Measurements from ENCODE around the gene ABHD16A.
A peak's percentile ranks its signal among the peaks of the same experiment; 100 is the strongest.

Gene ABHD16A

GRCh38 chr6:31665501-31666336, 37.4 kb downstream of the ABHD16A start, which contains the start of gene CSNK2B:
Gene CSNK2B, plus strand, starts transcription at chr6:31666080. Its CDS starts 752 bp downstream, at chr6:31666832.
- H3K9me3 ChIP-seq (ENCODE audit: low read depth, low read length), result no peaks in the 10 kb centered on the region
- H3K36me3 ChIP-seq (ENCODE audit: insufficient read depth, low read length), result peaks cover 61% of the 10 kb centered on the region
- peak within 1 kb of the TSS; percentile 98 for H3K9ac ChIP-seq (ENCODE audit: insufficient read length)
- TF ChIP-seq EZH2 (IDR thresholded peaks at IDR 0.05) (no peak), FOXP2 (optimal IDR thresholded peaks at IDR 0.05; ENCODE audit: control extremely low read depth, extremely low read length, insufficient read depth) (peak; percentile 88), POLR2AphosphoS5 (IDR thresholded peaks at IDR 0.05; ENCODE audit: borderline replicate concordance, low read depth, low read length) (peak; percentile 83)
- H3K27ac ChIP-seq, result peak within 1 kb of the TSS; percentile 98
- H3K4me3 ChIP-seq, result peak within 1 kb of the TSS; percentile 95
- peak; percentile 96 for DNase-seq (ENCODE audit: low read depth, low spot score)

GRCh38 chr6:31664790-31665500, 38.2 kb downstream of the ABHD16A start, which contains the start of gene GPANK1:
Gene GPANK1, minus strand, starts transcription at chr6:31664997. Its CDS starts 519 bp downstream, at chr6:31664478.
- no peaks in the 10 kb centered on the region for H3K9me3 ChIP-seq (ENCODE audit: low read depth, low read length)
- DNase-seq (ENCODE audit: low read depth, low spot score), result peak; percentile 92
- H3K9ac ChIP-seq (ENCODE audit: insufficient read length), result peak within 1 kb of the TSS; percentile 98
- H3K36me3 ChIP-seq (ENCODE audit: insufficient read depth, low read length), result peaks cover 53% of the 10 kb centered on the region
- TF ChIP-seq EZH2 (IDR thresholded peaks at IDR 0.05) (no peak), FOXP2 (optimal IDR thresholded peaks at IDR 0.05; ENCODE audit: control extremely low read depth, extremely low read length, insufficient read depth) (peak; percentile 100), POLR2AphosphoS5 (IDR thresholded peaks at IDR 0.05; ENCODE audit: borderline replicate concordance, low read depth, low read length) (peak; percentile 81)
- H3K4me3 ChIP-seq, result peak within 1 kb of the TSS; percentile 95
- H3K27ac ChIP-seq, result peak within 1 kb of the TSS; percentile 98

GRCh38 chr6:31663961-31664789, 38.9 kb downstream of the ABHD16A start:
- H3K36me3 ChIP-seq (ENCODE audit: insufficient read depth, low read length), result peaks cover 45% of the 10 kb centered on the region
- peak overlapping the region; percentile 95 for H3K4me3 ChIP-seq
- no peak for DNase-seq (ENCODE audit: low read depth, low spot score)
- H3K9me3 ChIP-seq (ENCODE audit: low read depth, low read length), result no peaks in the 10 kb centered on the region
- no peak for TF ChIP-seq EZH2 (IDR thresholded peaks at IDR 0.05)
- TF ChIP-seq FOXP2 (optimal IDR thresholded peaks at IDR 0.05; ENCODE audit: control extremely low read depth, extremely low read length, insufficient read depth), result no peak
- no peak for TF ChIP-seq POLR2AphosphoS5 (IDR thresholded peaks at IDR 0.05; ENCODE audit: borderline replicate concordance, low read depth, low read length)
- H3K9ac ChIP-seq (ENCODE audit: insufficient read length), result peak overlapping the region; percentile 98
- peak overlapping the region; percentile 98 for H3K27ac ChIP-seq

- DNase-seq (ENCODE audit: low read depth, low spot score), result no peak
Observed at GRCh38 chr6:31663126-31663960, 39.8 kb downstream of the ABHD16A start.

DNA sequence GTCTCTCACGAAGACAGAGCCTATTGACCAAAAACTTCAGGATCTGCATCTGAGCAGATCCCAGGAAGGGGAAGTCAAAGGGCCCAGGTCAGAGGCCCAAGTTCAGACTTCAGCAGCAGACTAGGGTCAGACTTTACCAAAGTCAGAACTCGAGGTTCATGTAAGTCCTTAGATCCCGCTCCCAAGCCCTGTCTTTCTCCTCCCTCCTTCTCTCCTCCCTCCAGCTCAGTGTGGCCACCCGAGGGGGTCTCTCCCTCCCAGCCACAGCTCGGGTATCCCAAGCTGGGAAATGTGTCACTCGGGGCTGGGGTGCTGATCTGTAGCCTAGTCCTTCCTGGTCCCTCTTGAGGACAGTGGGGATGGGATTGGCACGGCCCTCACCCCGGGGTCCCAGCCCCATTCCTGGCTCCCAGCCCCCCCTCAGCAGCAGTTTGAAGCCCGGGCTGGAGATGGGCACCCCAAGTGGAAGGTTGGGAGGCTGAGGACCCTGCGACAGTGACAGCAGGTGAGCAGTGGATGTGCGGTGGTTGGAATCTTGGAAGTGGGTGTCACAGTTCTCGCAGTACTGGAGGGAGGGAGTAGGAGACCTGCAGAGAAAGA, 40.9 kb downstream of the ABHD16A start:
- Histone ChIP-seq H3K4me3 (no peak overlapping the region), H3K9ac (ENCODE audit: insufficient read length) (no peak overlapping the region), H3K36me3 (ENCODE audit: insufficient read depth, low read length) (peaks cover 26% of the 10 kb centered on the region), H3K9me3 (ENCODE audit: low read depth, low read length) (no peaks in the 10 kb centered on the region), H3K27ac (peak overlapping the region; percentile 5)
- TF ChIP-seq EZH2 (IDR thresholded peaks at IDR 0.05) (no peak), FOXP2 (optimal IDR thresholded peaks at IDR 0.05; ENCODE audit: control extremely low read depth, extremely low read length, insufficient read depth) (no peak), POLR2AphosphoS5 (IDR thresholded peaks at IDR 0.05; ENCODE audit: borderline replicate concordance, low read depth, low read length) (no peak)
- DNase-seq (ENCODE audit: low read depth, low spot score), result no peak

More at GRCh38 chr6:31663126-31663960, 39.8 kb downstream of the ABHD16A start:
- Histone ChIP-seq H3K9me3 (ENCODE audit: low read depth, low read length) (no peaks in the 10 kb centered on the region), H3K27ac (no peak overlapping the region; the same call in 1 of the 2 replicates), H3K36me3 (ENCODE audit: insufficient read depth, low read length) (peaks cover 37% of the 10 kb centered on the region), H3K9ac (ENCODE audit: insufficient read length) (peak overlapping the region; percentile 98), H3K4me3 (peak overlapping the region; percentile 95)
- TF ChIP-seq EZH2 (IDR thresholded peaks at IDR 0.05), result no peak
- TF ChIP-seq POLR2AphosphoS5 (IDR thresholded peaks at IDR 0.05; ENCODE audit: borderline replicate concordance, low read depth, low read length), result no peak
- TF ChIP-seq FOXP2 (optimal IDR thresholded peaks at IDR 0.05; ENCODE audit: control extremely low read depth, extremely low read length, insufficient read depth), result no peak

DNA sequence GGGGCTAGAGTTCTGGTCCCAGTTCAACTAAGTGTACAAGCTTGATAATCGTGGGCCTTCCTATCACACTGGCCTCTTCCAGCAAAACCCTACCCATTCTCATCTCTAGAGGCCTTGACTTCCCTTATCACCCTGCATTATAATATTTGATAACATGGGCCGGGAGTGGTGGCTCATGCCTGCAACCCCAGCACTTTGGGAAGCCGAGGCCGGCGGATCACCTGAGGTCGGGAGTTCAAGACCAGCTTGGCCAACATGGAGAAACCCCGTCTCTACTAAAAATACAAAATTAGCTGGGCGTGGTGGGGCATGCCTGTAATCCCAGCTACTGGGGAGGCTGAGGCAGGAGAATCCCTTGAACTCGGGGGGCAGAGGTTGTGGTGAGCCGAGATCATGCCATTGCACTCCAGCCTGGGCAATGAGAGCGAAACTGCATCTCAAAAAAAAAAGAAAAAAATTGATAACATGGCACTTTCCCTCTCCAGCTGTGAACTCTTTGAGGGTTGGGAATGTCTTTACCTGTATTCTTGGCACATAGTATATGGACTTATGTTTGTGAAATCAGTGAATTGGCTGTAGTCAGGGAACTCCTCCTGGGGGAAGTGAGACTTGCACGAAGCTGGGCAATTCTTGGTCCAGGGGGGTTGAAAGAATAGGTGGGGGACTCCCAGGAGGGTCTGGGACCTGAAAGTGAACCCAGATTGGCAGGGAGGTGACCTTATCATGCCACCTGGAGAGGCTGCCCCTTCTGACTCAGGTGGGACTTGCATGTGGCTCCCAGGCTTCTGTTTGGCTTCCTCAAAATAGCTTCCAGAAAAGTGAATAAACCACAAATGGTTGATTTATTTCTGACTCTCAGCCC, 41.6 kb downstream of the ABHD16A start:
- Histone ChIP-seq H3K36me3 (ENCODE audit: insufficient read depth, low read length) (peaks cover 20% of the 10 kb centered on the region), H3K4me3 (peak overlapping the region; percentile 98)
- DNase-seq (ENCODE audit: low read depth, low spot score), result no peak

More for the DNA sequence above, 41.6 kb downstream of the ABHD16A start:
- TF ChIP-seq FOXP2 (optimal IDR thresholded peaks at IDR 0.05; ENCODE audit: control extremely low read depth, extremely low read length, insufficient read depth), result no peak
- Histone ChIP-seq H3K27ac (peak overlapping the region; percentile 76), H3K9me3 (ENCODE audit: low read depth, low read length) (no peaks in the 10 kb centered on the region), H3K9ac (ENCODE audit: insufficient read length) (peak overlapping the region; percentile 93)
